HepG2 (cell line): ENCODE results near the gene UBE2O. TPM values are rescaled to one million over a fixed set of nuclear protein-coding genes. Genes with fewer than 3 reads are reported as not detected.

Source experiments
- ATAC-seq: fragments of 200-7000 bp; cut with Tn5 transposase; 3 replicates; pipeline ENCODE4 v1.9.1; 2020; ENCODE audit warnings: mild to moderate bottlenecking, moderate library complexity
- BruUV-seq: library from RNA; stranded (reverse); fragments of 400-500 nt; replicated peaks from 2 replicates; lab custom pipeline; 2021; lab: Mats Ljungman, UMichigan
- CTCF ChIA-PET: fragments of 300-600 bp; formaldehyde crosslinking; extraction: SDS; loops from one replicate; lab custom pipeline; 2021; ENCODE audit warnings: low total read pairs, inconsistent platforms, low intra/inter-chr PET ratio; lab: Yijun Ruan, JAX
- POLR2A ChIA-PET: fragments of 350-600 bp; sonication (Branson Sonifier 250); formaldehyde crosslinking; loops from one replicate; lab custom pipeline; 2020; ENCODE audit warnings: antibody characterized with exemption, inconsistent platforms; lab: Yijun Ruan, JAX
- DNase-seq: peaks from one replicate; pipeline ENCODE4 v3.0.0-alpha.2; 2015; ENCODE audit warnings: low spot score
- FAIRE-seq: peaks from 3 replicates; lab custom pipeline; 2011; peaks lifted over from hg19 to GRCh38; lab: Jason Lieb, UNC
- H2AFZ ChIP-seq: one replicate; pipeline ENCODE4 v1.6.1; 2011; ENCODE audit warnings: low read length, inconsistent platforms
- H3K27ac ChIP-seq: fragments of 300-600 bp; 3 replicates; pipeline ENCODE4 v1.8.0; 2011; ENCODE audit warnings: mixed run types, mild to moderate bottlenecking, mixed read lengths, low read length, inconsistent platforms; ENCODE audit not compliant: insufficient read depth; ENCODE audit errors: extremely low read length
- H3K27me3 ChIP-seq, 2 experiments: fragments of 200-600 bp in 1 of 2; 2 replicates in 1 of 2; 3 replicates in 1 of 2; pipeline versions ENCODE4 v1.6.0 to v1.8.0; 2011; ENCODE audit warnings: low read length in 2 of 2, mild to moderate bottlenecking in 2 of 2, moderate library complexity in 2 of 2, inconsistent platforms in 1 of 2; ENCODE audit not compliant: insufficient read depth in 2 of 2, control insufficient read depth in 1 of 2
- H3K36me3 ChIP-seq, 2 experiments: fragments of 200-600 bp in 1 of 2; replicated peaks in 1 of 2; 2 replicates in 1 of 2; 3 replicates in 1 of 2; pipeline versions ENCODE4 v1.5.1 to v1.8.0; 2011; ENCODE audit warnings: low read length in 2 of 2, inconsistent platforms in 1 of 2; ENCODE audit not compliant: insufficient read depth in 2 of 2, control insufficient read depth in 1 of 2
- H3K4me1 ChIP-seq: 2 replicates; pipeline ENCODE4 v1.5.1; 2012; ENCODE audit warnings: low read length, inconsistent platforms; ENCODE audit not compliant: insufficient read depth
- H3K4me2 ChIP-seq: 2 replicates; pipeline ENCODE4 v1.6.0; 2011; ENCODE audit warnings: low read depth, low read length, inconsistent platforms
- H3K4me3 ChIP-seq, 3 experiments: fragments of 200-600 bp in 1 of 3; sonication (generic), shearing (Covaris generic) in 1 of 3; replicated peaks in 1 of 3; 2 replicates each; pipeline ENCODE4 v1.5.1; 2011 to 2016; ENCODE audit warnings: low read length in 3 of 3, inconsistent platforms in 2 of 3, low read depth in 2 of 3, mild to moderate bottlenecking in 2 of 3, control low read depth in 1 of 3, mixed read lengths in 1 of 3; ENCODE audit not compliant: insufficient read depth in 1 of 3
- H3K79me2 ChIP-seq: one replicate; pipeline ENCODE4 v1.6.1; 2011; ENCODE audit warnings: low read length, inconsistent platforms; ENCODE audit not compliant: insufficient read depth
- H3K9ac ChIP-seq: 2 replicates; pipeline ENCODE4 v1.6.0; 2011; ENCODE audit warnings: mild to moderate bottlenecking, low read depth, low read length, inconsistent platforms; ENCODE audit not compliant: insufficient read depth
- H3K9me3 ChIP-seq: 2 replicates; pipeline ENCODE4 v1.5.1; 2012; ENCODE audit warnings: mild to moderate bottlenecking, low read length
- H4K20me1 ChIP-seq: 2 replicates; pipeline ENCODE4 v1.6.0; 2011; ENCODE audit warnings: inconsistent platforms, mild to moderate bottlenecking, low read length, moderate library complexity; ENCODE audit not compliant: insufficient read depth
- ATAD3A ChIP-seq: sonication (generic); formaldehyde crosslinking; IDR thresholded peaks from 2 replicates; pipeline ENCODE4 v1.4.0; 2020; ENCODE audit warnings: missing genetic modification reagents
- KDM5B ChIP-seq: sonication (generic); formaldehyde crosslinking; IDR thresholded peaks from 2 replicates; pipeline ENCODE4 v1.4.0; 2020; ENCODE audit warnings: missing genetic modification reagents, mild to moderate bottlenecking, borderline replicate concordance
- PBX3 ChIP-seq: sonication (generic); formaldehyde crosslinking; IDR thresholded peaks from 2 replicates; pipeline ENCODE4 v1.8.1; 2023; ENCODE audit warnings: missing genetic modification reagents, inconsistent platforms, borderline replicate concordance
- RERE ChIP-seq: IDR thresholded peaks from 2 replicates; pipeline ENCODE4 v1.6.1; 2016; ENCODE audit warnings: low read depth, missing genetic modification reagents, missing compliant biosample characterization
- RFX3 ChIP-seq: IDR thresholded peaks from 2 replicates; pipeline ENCODE4 v1.6.1; 2016; ENCODE audit warnings: missing biosample characterization, missing genetic modification reagents
- SRF ChIP-seq: IDR thresholded peaks from 2 replicates; pipeline ENCODE4 v1.6.1; 2011; ENCODE audit warnings: mild to moderate bottlenecking, low read depth, low read length, moderate library complexity
- TFDP2 ChIP-seq: sonication (generic); formaldehyde crosslinking; IDR thresholded peaks from 2 replicates; pipeline ENCODE4 v1.4.0; 2020; ENCODE audit warnings: missing genetic modification reagents
- TGIF2 ChIP-seq: IDR thresholded peaks from 2 replicates; pipeline ENCODE4 v1.6.1; 2016; ENCODE audit warnings: control low read depth, missing compliant biosample characterization
- TP53 ChIP-seq: sonication (generic); formaldehyde crosslinking; conservative IDR thresholded peaks from 2 replicates; pipeline ENCODE4 v1.4.0; 2020; ENCODE audit warnings: missing genetic modification reagents
- WGBS: methylation state at CpG from one replicate; pipeline ENCODE4 v1.1.6; 2017; ENCODE audit warnings: low lambda C conversion rate; 5-methylcytosine and 5-hydroxymethylcytosine counted together
- in situ Hi-C: cut with HindIII; loops from 2 replicates; pipeline ENCODE4 v1.10.0; 2017; ENCODE audit warnings: low pct_unique_long_range_greater_than_20kb; ENCODE audit not compliant: extremely low pct_ligation_motif_present
- intact Hi-C: fragments of 100-400 bp; cut with micrococcal nuclease; formaldehyde crosslinking; loops from one replicate; pipeline ENCODE4 v1.10.0; 2022; ENCODE audit not compliant: unreplicated experiment
- polyA plus RNA-seq, 8 experiments: library from polyadenylated mRNA; depleted of rRNA in 3 of 8; stranded (reverse) in 7 of 8; unstranded in 1 of 8; fragments of >200 nt; fragmentation: Illumina TruSeq in 4 of 8; extraction: Trizol in 4 of 8; gene quantifications; 2 replicates each; pipeline versions ENCODE4 v1.2.1 to v1.2.3, GENCODE V29; 2011 to 2016; ENCODE audit warnings: low read depth in 4 of 8, missing spikeins in 1 of 8, mixed read lengths in 1 of 8; ENCODE audit not compliant: insufficient read depth in 1 of 8
- total RNA-seq, 5 experiments: library from RNA; depleted of rRNA; stranded (reverse); fragments of >200 nt; fragmentation: Illumina TruSeq; extraction: Trizol; gene quantifications; 2 replicates each; pipeline ENCODE4 v1.2.3, GENCODE V29; 2016; ENCODE audit warnings: low read depth in 1 of 5
- TF ChIP-seq, protein P1 (sequence below): sonication (generic); formaldehyde crosslinking; IDR thresholded peaks from 2 replicates; pipeline ENCODE4 v1.8.1; 2022; ENCODE audit warnings: mild to moderate bottlenecking, missing genetic modification reagents
- TF ChIP-seq, protein P2 (sequence below): sonication (generic); formaldehyde crosslinking; IDR thresholded peaks from 2 replicates; pipeline ENCODE4 v1.5.0; 2020; ENCODE audit warnings: missing genetic modification reagents, mild to moderate bottlenecking, borderline replicate concordance

UBE2O gene
- total and polyA plus RNA-seq, 2 of the 13 experiments (the other 11 are each of a cell fraction or from before 2014, with no cell fraction given): 21.5 to 23.5 TPM

- TF ChIP-seq, protein P1, sequence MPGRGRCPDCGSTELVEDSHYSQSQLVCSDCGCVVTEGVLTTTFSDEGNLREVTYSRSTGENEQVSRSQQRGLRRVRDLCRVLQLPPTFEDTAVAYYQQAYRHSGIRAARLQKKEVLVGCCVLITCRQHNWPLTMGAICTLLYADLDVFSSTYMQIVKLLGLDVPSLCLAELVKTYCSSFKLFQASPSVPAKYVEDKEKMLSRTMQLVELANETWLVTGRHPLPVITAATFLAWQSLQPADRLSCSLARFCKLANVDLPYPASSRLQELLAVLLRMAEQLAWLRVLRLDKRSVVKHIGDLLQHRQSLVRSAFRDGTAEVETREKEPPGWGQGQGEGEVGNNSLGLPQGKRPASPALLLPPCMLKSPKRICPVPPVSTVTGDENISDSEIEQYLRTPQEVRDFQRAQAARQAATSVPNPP (CRISPR knock-in tag): no peak
- TF ChIP-seq TFDP2 (CRISPR knock-in tag) (no peak), PBX3 (CRISPR knock-in tag) (no peak), TGIF2 (CRISPR knock-in tag) (no peak), RFX3 (CRISPR knock-in tag) (no peak)
- TF ChIP-seq, protein P2, sequence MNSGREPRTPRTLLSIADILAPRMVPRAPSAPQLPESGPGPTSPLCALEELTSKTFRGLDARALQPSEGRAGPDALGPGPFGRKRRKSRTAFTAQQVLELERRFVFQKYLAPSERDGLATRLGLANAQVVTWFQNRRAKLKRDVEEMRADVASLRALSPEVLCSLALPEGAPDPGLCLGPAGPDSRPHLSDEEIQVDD: no peak
Observed at GRCh38 chr17:76404976-76405563, 47.9 kb downstream of the UBE2O start (continued).

DNA sequence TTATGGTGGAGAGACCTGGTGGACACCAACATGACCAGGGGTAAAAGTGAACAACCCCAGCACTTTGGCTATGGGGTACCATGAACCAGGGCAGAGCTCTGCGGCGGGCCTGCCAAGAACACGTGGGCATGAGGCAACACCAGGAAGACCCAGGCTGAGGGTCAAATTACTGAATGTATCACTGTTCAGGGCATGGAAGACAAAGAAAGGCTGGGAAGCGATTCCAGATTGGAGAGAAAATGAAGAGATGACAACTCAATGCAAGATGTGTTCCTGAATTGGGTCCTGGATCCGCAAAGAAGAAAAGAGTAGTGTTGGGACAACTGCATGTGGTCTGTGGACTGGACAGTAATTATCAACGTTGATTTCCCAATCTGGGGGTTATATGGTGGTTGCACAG is 48.7 kb downstream of the UBE2O start:
- ChIA-PET POLR2A (no interaction called here), CTCF (no interaction called here)
- H3K9me3 ChIP-seq: no peaks in the 10 kb centered on the region
- no peak for FAIRE-seq
- H3K4me3 ChIP-seq: no peak overlapping the region
- BruUV-seq: no TSS peak
- no peak for ATAC-seq
- H3K9ac ChIP-seq: no peak overlapping the region
- no peak overlapping the region for H2AFZ ChIP-seq
- in situ Hi-C loops (loop anchor here (5.0 kb wide), 1 partner anchor 48 kb away; the partner anchor contains the start of gene UBE2O), intact Hi-C loops (no loop called here)
- no peak for DNase-seq
- H3K4me1 ChIP-seq: peaks cover 17% of the 10 kb centered on the region
- peaks cover 16% of the 10 kb centered on the region for H4K20me1 ChIP-seq
- no peak overlapping the region for H3K27ac ChIP-seq
- peaks cover 25% of the 10 kb centered on the region for H3K79me2 ChIP-seq
- H3K36me3 ChIP-seq: peaks cover 51 to 68% of the 10 kb centered on the region in 2 experiments
- no peaks in the 10 kb centered on the region for H3K27me3 ChIP-seq
- WGBS: 93% methylated on average over 6 of the region's 6 CpGs
- no peak overlapping the region for H3K4me2 ChIP-seq
- TF ChIP-seq RERE (CRISPR knock-in tag): no peak
- TF ChIP-seq KDM5B (CRISPR knock-in tag): no peak
- TF ChIP-seq SRF: no peak
- no peak for TF ChIP-seq TP53 (CRISPR knock-in tag)
- TF ChIP-seq ATAD3A (CRISPR knock-in tag): no peak
